Bronchial epithelial cell (primary cell): Measurements from ENCODE around the gene KCNG2. TPM values are rescaled to one million over a fixed set of nuclear protein-coding genes. Genes with fewer than 3 reads are reported as not detected.

Source experiments
- DNase-seq: peaks from one replicate; pipeline ENCODE4 v3.0.0-alpha.2; 2010; ENCODE audit warnings: low read depth
- FAIRE-seq: peaks from 2 replicates; lab custom pipeline; 2011; peaks lifted over from hg19 to GRCh38; lab: Jason Lieb, UNC
- H3K27me3 ChIP-seq: 2 replicates; pipeline ENCODE4 v1.5.1; 2011; ENCODE audit warnings: low read length; ENCODE audit not compliant: control insufficient read depth, insufficient read depth
- H3K36me3 ChIP-seq: 2 replicates; pipeline ENCODE4 v1.5.1; 2011; ENCODE audit warnings: low read length; ENCODE audit not compliant: control insufficient read depth, insufficient read depth
- H3K4me3 ChIP-seq: 2 replicates; pipeline ENCODE4 v1.5.1; 2011; ENCODE audit warnings: mild to moderate bottlenecking, low read depth, low read length, control low read depth
- CTCF ChIP-seq: IDR thresholded peaks from 2 replicates; pipeline ENCODE4 v1.5.1; 2011; ENCODE audit warnings: mild to moderate bottlenecking, moderate library complexity, low read length, control low read depth, inconsistent platforms; ENCODE audit not compliant: insufficient read depth, severe bottlenecking
- total RNA-seq: library from RNA; depleted of rRNA; stranded (reverse); fragments of >200 nt; gene quantifications from 2 replicates; pipeline ENCODE4 v1.2.1, GENCODE V29; 2014

Gene KCNG2
- total RNA-seq, 1 donor from 2014 or later: not detected

- FAIRE-seq: no peak
- no peaks in the 10 kb centered on the region for H3K36me3 ChIP-seq
- DNase-seq: no peak
- no peak for TF ChIP-seq CTCF
- no peak overlapping the region for H3K4me3 ChIP-seq
- no peaks in the 10 kb centered on the region for H3K27me3 ChIP-seq
These were observed 81.1 kb downstream of the KCNG2 start for GRCh38 chr18:79878741-79879378.

- FAIRE-seq (no peak), DNase-seq (no peak)
- H3K36me3 ChIP-seq: no peaks in the 10 kb centered on the region
- H3K27me3 ChIP-seq: no peaks in the 10 kb centered on the region
- H3K4me3 ChIP-seq: no peak overlapping the region
- no peak for TF ChIP-seq CTCF
These were observed 81.8 kb downstream of the KCNG2 start for GRCh38 chr18:79879566-79879965.

GRCh38 chr18:79881695-79882094 is 84.0 kb downstream of the KCNG2 start:
- Histone ChIP-seq H3K36me3 (no peaks in the 10 kb centered on the region), H3K4me3 (no peak overlapping the region), H3K27me3 (no peaks in the 10 kb centered on the region)
- FAIRE-seq (no peak), DNase-seq (no peak)
- TF ChIP-seq CTCF: no peak

- Histone ChIP-seq H3K36me3 (no peaks in the 10 kb centered on the region), H3K27me3 (no peaks in the 10 kb centered on the region), H3K4me3 (no peak overlapping the region)
- no peak for TF ChIP-seq CTCF
- FAIRE-seq (no peak), DNase-seq (no peak)
These were observed 84.9 kb downstream of the KCNG2 start for GRCh38 chr18:79882522-79883241.

- Histone ChIP-seq H3K4me3 (no peak overlapping the region), H3K36me3 (no peaks in the 10 kb centered on the region), H3K27me3 (no peaks in the 10 kb centered on the region)
- no peak for TF ChIP-seq CTCF
- FAIRE-seq (no peak), DNase-seq (no peak)
These were observed 85.9 kb downstream of the KCNG2 start for GRCh38 chr18:79883461-79884293.
